ENCODE measurements around the gene IGSF9B. TPM values are rescaled to one million over a fixed set of nuclear protein-coding genes. Genes with fewer than 3 reads are reported as not detected.

Gene IGSF9B
- total and polyA plus RNA-seq, 4 donors = 0.72 to 19.5 (median 4.0) TPM

DNA sequence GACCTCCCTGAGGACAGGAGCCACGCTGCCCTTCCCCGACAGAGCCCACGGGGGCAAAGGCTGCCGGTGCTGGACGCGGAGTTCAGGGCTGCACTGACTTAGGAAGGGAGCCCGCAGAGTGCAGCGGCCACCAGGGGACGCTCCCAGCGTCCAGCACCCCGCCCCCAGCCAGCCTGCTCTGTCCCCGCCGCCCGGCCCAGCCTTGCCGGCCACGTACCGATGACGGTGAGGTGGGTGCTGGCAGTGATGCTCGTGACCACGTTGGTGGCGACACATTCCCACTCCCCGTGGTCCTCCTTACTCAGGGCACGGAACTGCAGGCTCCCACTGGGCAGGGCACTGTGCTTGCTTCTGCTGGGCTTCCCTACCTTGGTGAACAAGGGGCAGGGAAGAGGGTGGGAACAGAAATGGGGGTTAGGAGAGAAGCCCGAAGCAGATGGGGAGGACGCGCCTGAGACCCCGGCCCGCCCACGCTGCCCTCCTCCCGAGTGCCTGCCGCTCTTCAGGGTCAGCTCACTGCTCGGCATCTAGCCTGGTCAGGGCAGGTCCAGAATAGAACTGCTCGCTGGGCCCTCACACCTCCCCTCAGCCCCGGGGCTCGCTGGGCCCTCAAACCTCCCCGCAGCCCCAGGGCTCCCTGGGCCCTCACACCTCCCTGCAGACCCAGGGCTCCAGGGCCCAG is 25.9 kb downstream of the IGSF9B start:
- 75 to 79% methylated on average over 29 to 36 of the region's 36 CpGs for WGBS, 2 donors
- Histone ChIP-seq H3K9ac (ENCODE audit: insufficient read depth in 1 of 2, low read length in 2 of 2) (no peak overlapping the region), H3K27ac (ENCODE audit: low read depth in 1 of 2, low read length in 1 of 2) (no peak overlapping the region), H3K27me3 (ENCODE audit: control insufficient read depth in 3 of 3, insufficient read depth in 3 of 3, low read length in 2 of 3) (no peaks in the 10 kb centered on the region), H3K4me1 (ENCODE audit: control insufficient read depth in 5 of 5, insufficient read depth in 5 of 5, low read length in 5 of 5) (peaks cover 0 to 6% (median 0%) of the 10 kb centered on the region in 5 donors), H3K36me3 (ENCODE audit: control insufficient read depth in 4 of 4, insufficient read depth in 4 of 4, low read length in 4 of 4) (no peaks in the 10 kb centered on the region), H3K9me3 (ENCODE audit: control insufficient read depth in 4 of 4, insufficient read depth in 3 of 4, low read length in 3 of 4) (no peaks in the 10 kb centered on the region), H3K4me3 (no peak overlapping the region)
- ATAC-seq (ENCODE audit: insufficient read depth, low FRiP score) (no peak), DNase-seq (no peak)
- TF ChIP-seq, protein P1, sequence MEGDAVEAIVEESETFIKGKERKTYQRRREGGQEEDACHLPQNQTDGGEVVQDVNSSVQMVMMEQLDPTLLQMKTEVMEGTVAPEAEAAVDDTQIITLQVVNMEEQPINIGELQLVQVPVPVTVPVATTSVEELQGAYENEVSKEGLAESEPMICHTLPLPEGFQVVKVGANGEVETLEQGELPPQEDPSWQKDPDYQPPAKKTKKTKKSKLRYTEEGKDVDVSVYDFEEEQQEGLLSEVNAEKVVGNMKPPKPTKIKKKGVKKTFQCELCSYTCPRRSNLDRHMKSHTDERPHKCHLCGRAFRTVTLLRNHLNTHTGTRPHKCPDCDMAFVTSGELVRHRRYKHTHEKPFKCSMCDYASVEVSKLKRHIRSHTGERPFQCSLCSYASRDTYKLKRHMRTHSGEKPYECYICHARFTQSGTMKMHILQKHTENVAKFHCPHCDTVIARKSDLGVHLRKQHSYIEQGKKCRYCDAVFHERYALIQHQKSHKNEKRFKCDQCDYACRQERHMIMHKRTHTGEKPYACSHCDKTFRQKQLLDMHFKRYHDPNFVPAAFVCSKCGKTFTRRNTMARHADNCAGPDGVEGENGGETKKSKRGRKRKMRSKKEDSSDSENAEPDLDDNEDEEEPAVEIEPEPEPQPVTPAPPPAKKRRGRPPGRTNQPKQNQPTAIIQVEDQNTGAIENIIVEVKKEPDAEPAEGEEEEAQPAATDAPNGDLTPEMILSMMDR (IDR thresholded peaks at IDR 0.05; ENCODE audit: control extremely low read depth, extremely low read depth) = no peak

DNA sequence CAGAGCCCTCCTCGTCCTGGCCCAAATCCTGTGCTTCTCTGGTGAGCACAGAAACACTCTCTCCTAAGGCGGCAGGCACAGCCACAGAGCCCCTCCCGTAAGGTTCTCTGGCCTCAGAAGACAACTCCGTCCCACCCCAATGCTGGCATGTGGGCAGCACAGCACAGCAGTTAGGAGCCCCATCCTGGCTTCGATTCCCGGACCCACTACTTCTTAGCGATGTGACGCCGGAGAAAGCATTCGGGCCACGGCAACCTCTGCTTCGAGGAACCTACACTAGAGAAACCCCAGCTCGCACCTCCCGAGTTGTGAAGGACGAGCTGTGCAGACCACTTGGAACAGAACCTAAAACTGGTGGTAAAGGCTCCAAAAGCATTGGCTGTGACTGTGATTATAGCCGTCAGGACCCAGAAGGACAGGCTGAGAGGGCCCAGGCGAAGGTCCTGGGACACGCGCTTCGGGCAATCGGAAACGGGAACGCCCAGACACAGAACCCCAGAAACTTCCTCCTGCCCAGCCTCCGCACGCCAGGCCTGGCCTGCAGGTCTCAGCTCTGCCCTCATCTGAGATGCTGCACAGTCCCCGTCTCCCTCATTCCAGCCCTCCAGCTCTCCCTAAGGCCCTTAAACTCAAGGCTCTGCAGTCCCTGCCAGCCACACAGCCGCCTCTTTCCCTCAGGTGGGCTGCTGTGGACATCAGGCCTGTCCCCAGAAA is 26.6 kb downstream of the IGSF9B start:
- H3K36me3 ChIP-seq (ENCODE audit: control insufficient read depth in 4 of 4, insufficient read depth in 4 of 4, low read length in 4 of 4) = no peaks in the 10 kb centered on the region
- DNase-seq = no peak

DNA sequence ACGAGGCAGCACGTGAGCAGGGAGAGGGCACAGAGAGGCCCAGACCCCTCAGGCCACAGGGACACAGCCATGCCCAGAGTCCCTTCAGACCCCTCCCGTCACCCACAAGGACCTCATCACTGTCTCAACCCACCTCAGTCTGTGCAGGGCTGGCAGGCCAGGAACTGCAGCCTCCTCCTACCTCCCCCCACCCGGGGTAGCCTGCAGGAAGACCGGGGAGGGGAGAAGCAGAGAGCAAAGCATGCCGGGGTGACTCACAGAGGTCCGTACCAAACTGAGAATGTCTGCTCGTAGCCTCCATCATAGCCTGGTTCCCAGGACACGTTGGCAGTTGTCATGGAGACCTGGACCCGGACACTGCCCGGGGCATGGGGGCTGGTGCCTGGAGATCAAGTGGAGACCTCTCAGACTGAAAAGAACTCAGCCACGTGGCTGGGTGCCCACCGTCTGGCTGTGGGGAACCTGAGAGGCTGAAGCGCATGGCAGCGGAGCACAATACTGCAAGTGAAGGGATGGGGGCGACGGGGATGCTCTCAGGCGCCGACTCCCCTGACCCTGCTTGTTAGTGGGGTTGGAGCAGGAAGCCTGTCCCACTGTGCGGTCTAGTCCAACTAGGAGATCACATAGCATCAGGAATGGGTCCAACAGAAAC is 27.2 kb downstream of the IGSF9B start:
- 86 to 88% methylated on average over 20 of the region's 20 CpGs for WGBS, 2 donors
- Histone ChIP-seq H3K36me3 (ENCODE audit: control insufficient read depth in 4 of 4, insufficient read depth in 4 of 4, low read length in 4 of 4) (no peaks in the 10 kb centered on the region), H3K27ac (ENCODE audit: low read depth in 1 of 2, low read length in 1 of 2) (no peak overlapping the region), H3K27me3 (ENCODE audit: control insufficient read depth in 3 of 3, insufficient read depth in 3 of 3, low read length in 2 of 3) (no peaks in the 10 kb centered on the region), H3K4me3 (no peak overlapping the region), H3K4me1 (ENCODE audit: control insufficient read depth in 5 of 5, insufficient read depth in 5 of 5, low read length in 5 of 5) (peaks cover 0 to 6% (median 0%) of the 10 kb centered on the region in 5 donors), H3K9me3 (ENCODE audit: control insufficient read depth in 4 of 4, insufficient read depth in 3 of 4, low read length in 3 of 4) (no peaks in the 10 kb centered on the region), H3K9ac (ENCODE audit: insufficient read depth in 1 of 2, low read length in 2 of 2) (no peak overlapping the region)
- ATAC-seq (ENCODE audit: insufficient read depth, low FRiP score) = no peak
- TF ChIP-seq, protein P1 (IDR thresholded peaks at IDR 0.05; ENCODE audit: control extremely low read depth, extremely low read depth) = no peak
- DNase-seq = no peak

More for the DNA sequence above, 26.6 kb downstream of the IGSF9B start:
- H3K9me3 ChIP-seq (ENCODE audit: control insufficient read depth in 4 of 4, insufficient read depth in 3 of 4, low read length in 3 of 4) = no peaks in the 10 kb centered on the region
- H3K27ac ChIP-seq (ENCODE audit: low read depth in 1 of 2, low read length in 1 of 2) = no peak overlapping the region
- H3K27me3 ChIP-seq (ENCODE audit: control insufficient read depth in 3 of 3, insufficient read depth in 3 of 3, low read length in 2 of 3) = no peaks in the 10 kb centered on the region
- no peak overlapping the region for H3K4me3 ChIP-seq
- H3K4me1 ChIP-seq (ENCODE audit: control insufficient read depth in 5 of 5, insufficient read depth in 5 of 5, low read length in 5 of 5) = peaks cover 0 to 6% (median 0%) of the 10 kb centered on the region in 5 donors
- no peak for ATAC-seq (ENCODE audit: insufficient read depth, low FRiP score)
- TF ChIP-seq, protein P1 (IDR thresholded peaks at IDR 0.05; ENCODE audit: control extremely low read depth, extremely low read depth) = no peak
- WGBS, 2 donors = 92 to 93% methylated on average over 27 of the region's 27 CpGs
- no peak overlapping the region for H3K9ac ChIP-seq (ENCODE audit: insufficient read depth in 1 of 2, low read length in 2 of 2)
